ENCODE measurements around the gene HACD1.

DNA sequence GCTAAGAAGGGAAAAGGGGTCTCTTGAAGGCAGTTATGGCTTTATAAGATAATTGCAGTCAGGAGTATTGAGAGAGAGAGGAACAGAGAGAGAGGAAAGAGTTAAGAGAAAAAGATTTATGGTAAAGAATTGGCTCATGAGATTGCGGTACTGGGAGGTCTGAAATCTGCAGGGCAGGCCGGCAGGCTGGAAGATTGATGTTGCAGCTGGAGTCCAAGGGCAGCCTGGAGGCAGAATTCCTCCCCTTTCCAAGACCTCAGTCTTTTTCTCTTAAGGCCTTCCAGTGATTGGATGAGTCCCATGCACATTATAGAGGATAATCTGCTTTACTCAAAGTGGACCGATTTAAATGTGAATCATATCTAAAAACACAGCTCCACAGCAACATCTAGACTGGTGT lies 68.4 kb downstream of the HACD1 start:
- no peak for TF ChIP-seq EZH2phosphoT487 (IDR thresholded peaks at IDR 0.05; ENCODE audit: low read depth, severe bottlenecking, unreplicated experiment)
- TF ChIP-seq, protein P1, sequence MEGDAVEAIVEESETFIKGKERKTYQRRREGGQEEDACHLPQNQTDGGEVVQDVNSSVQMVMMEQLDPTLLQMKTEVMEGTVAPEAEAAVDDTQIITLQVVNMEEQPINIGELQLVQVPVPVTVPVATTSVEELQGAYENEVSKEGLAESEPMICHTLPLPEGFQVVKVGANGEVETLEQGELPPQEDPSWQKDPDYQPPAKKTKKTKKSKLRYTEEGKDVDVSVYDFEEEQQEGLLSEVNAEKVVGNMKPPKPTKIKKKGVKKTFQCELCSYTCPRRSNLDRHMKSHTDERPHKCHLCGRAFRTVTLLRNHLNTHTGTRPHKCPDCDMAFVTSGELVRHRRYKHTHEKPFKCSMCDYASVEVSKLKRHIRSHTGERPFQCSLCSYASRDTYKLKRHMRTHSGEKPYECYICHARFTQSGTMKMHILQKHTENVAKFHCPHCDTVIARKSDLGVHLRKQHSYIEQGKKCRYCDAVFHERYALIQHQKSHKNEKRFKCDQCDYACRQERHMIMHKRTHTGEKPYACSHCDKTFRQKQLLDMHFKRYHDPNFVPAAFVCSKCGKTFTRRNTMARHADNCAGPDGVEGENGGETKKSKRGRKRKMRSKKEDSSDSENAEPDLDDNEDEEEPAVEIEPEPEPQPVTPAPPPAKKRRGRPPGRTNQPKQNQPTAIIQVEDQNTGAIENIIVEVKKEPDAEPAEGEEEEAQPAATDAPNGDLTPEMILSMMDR (IDR thresholded peaks at IDR 0.05; ENCODE audit: poor library complexity), result no peak
